BJ (cell line): ENCODE measurements around the gene TXNRD2. TPM values are rescaled to one million over a fixed set of nuclear protein-coding genes. Genes with fewer than 3 reads are reported as not detected.

Experiments
- CTCF ChIA-PET: fragments of 350-600 bp; formaldehyde crosslinking; extraction: SDS; loops from one replicate; lab custom pipeline; 2021; ENCODE audit warnings: antibody characterized with exemption, inconsistent platforms; lab: Yijun Ruan, JAX
- POLR2A ChIA-PET: fragments of 300-600 bp; sonication (Branson Sonifier 250); formaldehyde crosslinking; extraction: SDS; loops from one replicate; lab custom pipeline; 2021; ENCODE audit warnings: antibody characterized with exemption; lab: Charles Lee
- DNase-seq: peaks from one replicate; pipeline ENCODE4 v3.0.0-alpha.2; 2011; ENCODE audit warnings: low read depth
- H3K27me3 ChIP-seq: 2 replicates; pipeline ENCODE4 v1.6.0; 2011; ENCODE audit warnings: low read length; ENCODE audit not compliant: control insufficient read depth, insufficient read depth
- H3K36me3 ChIP-seq: 2 replicates; pipeline ENCODE4 v1.5.1; 2011; ENCODE audit warnings: low read length; ENCODE audit not compliant: control insufficient read depth, insufficient read depth
- H3K4me3 ChIP-seq: 2 replicates; pipeline ENCODE4 v1.5.1; 2011; ENCODE audit warnings: low read depth, mild to moderate bottlenecking, control low read depth, low read length
- polyA plus RNA-seq: library from polyadenylated mRNA; depleted of rRNA; stranded (reverse); fragments of >200 nt; gene quantifications from 2 replicates; pipeline ENCODE4 v1.2.3, GENCODE V29; 2011
- TF ChIP-seq, protein P1 (sequence below): IDR thresholded peaks from 2 replicates; pipeline ENCODE4 v1.5.1; 2011; ENCODE audit warnings: low read depth, mild to moderate bottlenecking, control low read depth, inconsistent platforms, low read length, moderate library complexity; ENCODE audit not compliant: insufficient read depth

TXNRD2 gene
- polyA plus RNA-seq, 1 experiment, result 28.5 TPM

DNA sequence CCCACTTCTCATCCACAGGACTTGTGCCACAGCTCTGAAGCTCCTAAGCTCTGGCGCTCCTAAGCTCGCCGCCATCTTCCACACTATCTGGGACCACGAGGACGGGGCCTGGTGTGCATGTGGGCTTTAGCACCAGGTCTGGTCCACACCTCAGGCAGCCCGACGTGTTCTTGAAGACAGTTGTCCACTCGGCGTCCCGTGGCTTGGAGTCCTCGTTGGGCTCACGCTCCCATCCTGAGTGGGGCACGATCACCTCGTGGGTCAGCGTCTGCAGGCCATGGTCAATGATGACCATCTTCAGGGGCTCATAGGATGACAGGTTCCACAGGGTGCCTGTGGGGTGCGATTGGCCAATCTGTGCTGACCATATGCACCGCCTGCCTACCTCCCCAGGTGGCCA lies 37.1 kb upstream of the TXNRD2 start:
- no peak overlapping the region for H3K4me3 ChIP-seq
- POLR2A ChIA-PET, result no interaction called here
- DNase-seq, result no peak
- no peaks in the 10 kb centered on the region for H3K27me3 ChIP-seq
- peaks cover 2% of the 10 kb centered on the region for H3K36me3 ChIP-seq
- CTCF ChIA-PET, result interaction anchor here (1.1 to 2.0 kb wide), 3 partner anchors 9 to 36 kb away, joined by 3 to 5 read pairs (median 4); no protein-coding TSS in a partner anchor
- TF ChIP-seq, protein P1, sequence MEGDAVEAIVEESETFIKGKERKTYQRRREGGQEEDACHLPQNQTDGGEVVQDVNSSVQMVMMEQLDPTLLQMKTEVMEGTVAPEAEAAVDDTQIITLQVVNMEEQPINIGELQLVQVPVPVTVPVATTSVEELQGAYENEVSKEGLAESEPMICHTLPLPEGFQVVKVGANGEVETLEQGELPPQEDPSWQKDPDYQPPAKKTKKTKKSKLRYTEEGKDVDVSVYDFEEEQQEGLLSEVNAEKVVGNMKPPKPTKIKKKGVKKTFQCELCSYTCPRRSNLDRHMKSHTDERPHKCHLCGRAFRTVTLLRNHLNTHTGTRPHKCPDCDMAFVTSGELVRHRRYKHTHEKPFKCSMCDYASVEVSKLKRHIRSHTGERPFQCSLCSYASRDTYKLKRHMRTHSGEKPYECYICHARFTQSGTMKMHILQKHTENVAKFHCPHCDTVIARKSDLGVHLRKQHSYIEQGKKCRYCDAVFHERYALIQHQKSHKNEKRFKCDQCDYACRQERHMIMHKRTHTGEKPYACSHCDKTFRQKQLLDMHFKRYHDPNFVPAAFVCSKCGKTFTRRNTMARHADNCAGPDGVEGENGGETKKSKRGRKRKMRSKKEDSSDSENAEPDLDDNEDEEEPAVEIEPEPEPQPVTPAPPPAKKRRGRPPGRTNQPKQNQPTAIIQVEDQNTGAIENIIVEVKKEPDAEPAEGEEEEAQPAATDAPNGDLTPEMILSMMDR, result no peak

DNA sequence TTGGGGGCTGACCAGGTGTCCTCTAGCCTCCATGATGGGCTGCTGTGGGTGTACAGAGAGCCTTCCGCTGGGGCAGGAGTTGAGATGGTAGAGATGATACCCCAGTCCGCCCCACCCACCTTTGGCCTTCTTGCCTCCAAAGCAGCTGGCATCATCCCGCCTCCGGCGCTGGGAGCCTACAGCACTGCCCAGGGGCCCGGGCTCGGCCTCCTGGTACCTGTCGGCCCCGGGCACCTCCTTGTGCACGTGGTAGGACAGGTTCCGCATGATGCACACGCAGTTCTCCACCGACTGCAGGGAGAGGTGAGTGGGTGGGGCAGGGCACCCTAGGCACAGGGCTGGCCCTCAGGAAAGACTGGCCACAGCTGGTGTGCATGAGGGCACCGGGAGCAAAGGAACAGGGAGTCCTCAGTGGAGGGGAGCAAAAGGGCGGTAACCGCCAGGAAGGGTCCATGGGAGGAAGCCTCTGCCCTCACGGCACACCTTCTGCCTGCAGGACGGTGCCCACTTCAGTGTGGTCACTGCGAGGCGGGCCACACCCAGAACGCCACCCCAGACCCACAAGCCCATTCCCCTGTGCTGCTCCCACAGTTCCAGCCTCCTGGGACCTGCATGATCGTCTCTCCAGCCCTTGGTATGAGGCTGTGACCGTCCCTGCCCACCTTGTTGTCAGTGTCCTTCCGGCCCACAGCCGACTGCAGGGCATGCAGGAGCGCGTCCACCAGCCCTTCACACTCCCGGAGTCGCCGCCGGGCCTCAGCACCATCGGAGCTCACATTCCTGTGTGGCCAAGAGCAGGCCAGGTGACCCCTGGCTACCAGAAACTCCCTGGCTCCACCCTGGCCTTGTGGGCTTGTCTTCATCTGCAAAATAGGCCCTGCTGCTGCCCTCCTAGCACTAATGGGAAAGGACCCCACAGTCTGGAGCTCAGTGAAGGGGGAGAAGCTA lies 36.0 kb upstream of the TXNRD2 start:
- ChIA-PET POLR2A (no interaction called here), CTCF (interaction anchor here (0.6 to 2.0 kb wide), 4 partner anchors 8 to 36 kb away, joined by 4 to 5 read pairs (median 4); no protein-coding TSS in a partner anchor)
- no peak for DNase-seq
- no peaks in the 10 kb centered on the region for H3K27me3 ChIP-seq
- no peak overlapping the region for H3K4me3 ChIP-seq
- H3K36me3 ChIP-seq, result peaks cover 2% of the 10 kb centered on the region
- TF ChIP-seq, protein P1, result no peak

DNA sequence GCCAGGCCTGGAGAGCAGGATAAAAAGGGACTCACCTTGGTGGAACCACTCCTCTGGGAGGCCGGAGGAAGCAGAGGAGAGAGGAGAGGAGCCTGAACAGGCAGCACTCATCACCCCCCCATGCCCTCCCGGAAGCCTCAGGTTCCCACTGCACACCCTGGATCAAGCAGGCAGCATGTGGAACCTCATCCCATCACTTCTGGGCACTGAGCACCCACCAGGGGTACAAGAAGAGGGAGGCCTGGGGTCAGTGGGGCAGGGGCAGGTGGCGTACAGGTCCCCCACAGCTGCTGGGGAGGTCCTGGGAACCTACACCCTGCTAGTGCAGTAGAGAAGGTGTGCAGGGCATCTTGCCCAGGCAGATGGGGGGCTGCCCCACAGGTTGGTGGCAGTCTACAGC lies 35.1 kb upstream of the TXNRD2 start:
- ChIA-PET CTCF (interaction anchor here (1.9 kb wide), 1 partner anchor 37 kb away, joined by 4 read pairs; no protein-coding TSS in a partner anchor), POLR2A (no interaction called here)
- DNase-seq, result no peak
- H3K36me3 ChIP-seq, result peaks cover 4% of the 10 kb centered on the region
- TF ChIP-seq, protein P1, result no peak
- no peaks in the 10 kb centered on the region for H3K27me3 ChIP-seq
- H3K4me3 ChIP-seq, result no peak overlapping the region

DNA sequence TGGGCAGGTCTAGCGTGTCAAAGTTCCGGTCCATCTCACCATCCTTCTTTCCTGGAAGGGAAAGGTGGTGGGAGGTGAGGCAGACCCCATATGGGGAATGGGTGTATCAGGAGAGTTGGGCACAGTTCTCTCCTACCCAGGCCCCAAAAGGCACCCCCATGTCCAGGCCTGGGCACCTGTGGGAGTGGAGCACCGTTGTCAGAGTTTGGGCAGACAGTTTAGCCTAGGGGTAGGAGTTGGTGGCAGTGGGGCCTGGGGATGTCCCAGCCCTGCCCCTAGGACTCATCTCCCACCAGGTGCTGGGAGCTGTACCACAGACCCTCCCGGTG lies 34.1 kb upstream of the TXNRD2 start:
- no peak for DNase-seq
- POLR2A ChIA-PET, result no interaction called here
- no peaks in the 10 kb centered on the region for H3K27me3 ChIP-seq
- CTCF ChIA-PET, result interaction anchor here (1.3 to 1.6 kb wide), 2 partner anchors 38 to 245 kb away, joined by 3 to 5 read pairs; no protein-coding TSS in a partner anchor
- no peak overlapping the region for H3K4me3 ChIP-seq
- TF ChIP-seq, protein P1, result no peak
- peaks cover 8% of the 10 kb centered on the region for H3K36me3 ChIP-seq

DNA sequence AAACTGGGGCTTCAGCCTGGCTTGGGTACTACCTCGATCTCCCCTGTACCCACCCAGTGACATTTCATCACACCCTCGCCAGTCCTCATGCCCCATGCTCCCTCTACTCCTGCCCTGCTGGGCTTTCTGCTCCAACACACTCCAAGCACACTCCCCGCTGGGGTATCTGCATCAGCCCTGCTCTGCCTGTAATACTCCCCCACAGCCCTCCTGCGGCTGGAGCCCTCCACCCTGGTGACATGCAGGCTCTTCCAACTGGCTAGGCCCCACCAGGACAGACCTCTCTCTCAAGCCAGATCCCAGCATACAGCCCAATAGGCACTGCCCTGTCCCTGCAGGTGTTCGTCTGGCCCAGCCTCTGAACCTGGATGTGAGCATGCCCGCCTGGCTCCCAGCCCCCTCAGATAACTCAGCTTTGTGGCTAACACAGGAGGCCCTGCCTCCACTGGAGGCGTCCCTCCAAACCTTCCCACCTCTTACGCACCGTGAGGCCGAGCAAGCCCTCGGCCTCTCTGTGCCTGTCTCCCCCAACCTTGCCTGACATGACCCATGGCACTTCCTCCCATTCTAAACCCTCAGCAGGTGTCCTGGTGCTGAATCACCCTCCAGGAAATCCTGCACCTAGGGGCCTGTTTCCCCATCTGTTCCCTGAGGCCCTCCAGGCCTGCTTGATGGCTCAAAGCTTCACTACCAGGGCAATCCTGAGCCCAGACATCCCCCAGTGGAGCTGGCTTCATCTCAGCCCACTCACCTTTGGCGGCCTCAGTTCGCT lies 33.5 kb upstream of the TXNRD2 start:
- CTCF ChIA-PET, result interaction anchor here (1.1 to 1.6 kb wide), 3 partner anchors 10 to 244 kb away, joined by 3 to 5 read pairs (median 4); no protein-coding TSS in a partner anchor

More for the DNA sequence above, 33.5 kb upstream of the TXNRD2 start:
- Histone ChIP-seq H3K36me3 (peaks cover 10% of the 10 kb centered on the region), H3K27me3 (no peaks in the 10 kb centered on the region), H3K4me3 (no peak overlapping the region)
- POLR2A ChIA-PET, result no interaction called here
- DNase-seq, result no peak
- TF ChIP-seq, protein P1, result no peak
